Esophagus muscularis mucosa (tissue), 4 donors: ENCODE data around the gene HESX1. TPM values are rescaled to one million over a fixed set of nuclear protein-coding genes. Genes with fewer than 3 reads are reported as not detected.

Source experiments
- DNase-seq: peaks from one replicate; pipeline ENCODE4 v3.0.0-alpha.2; 2017; ENCODE audit errors: extremely low spot score
- H3K27ac ChIP-seq, 4 donors: fragments of 200-600 bp; sonication (generic); replicated peaks in 1 of 4; 1 replicate in 3 of 4; 2 replicates in 1 of 4; pipeline ENCODE4 v1.5.1; 2016 to 2019; ENCODE audit warnings: mild to moderate bottlenecking in 1 of 4
- H3K27me3 ChIP-seq, 4 donors: fragments of 200-600 bp; sonication (generic); one replicate each; pipeline versions ENCODE4 v1.5.1 to v1.6.0; 2016 to 2019
- H3K36me3 ChIP-seq, 4 donors: fragments of 200-600 bp; sonication (generic); one replicate each; pipeline ENCODE4 v1.5.1; 2016 to 2019
- H3K4me1 ChIP-seq, 4 donors: fragments of 200-600 bp; sonication (generic); one replicate each; pipeline ENCODE4 v1.5.1; 2016 to 2019
- H3K4me3 ChIP-seq, 4 donors: fragments of 200-600 bp; sonication (generic); 1 replicate in 2 of 4; 2 replicates in 2 of 4; pipeline ENCODE4 v1.5.1; 2016 to 2019; ENCODE audit warnings: mild to moderate bottlenecking in 4 of 4, moderate library complexity in 1 of 4
- H3K9me3 ChIP-seq, 4 donors: fragments of 200-600 bp; sonication (generic); 1 replicate in 3 of 4; 2 replicates in 1 of 4; pipeline ENCODE4 v1.5.1; 2016 to 2019
- CTCF ChIP-seq, 3 experiments: fragments of 200-600 bp in 2 of 3; fragments of 450-650 bp in 1 of 3; sonication (generic) in 2 of 3; IDR thresholded peaks; one replicate each; pipeline ENCODE4 v1.5.1; 2017 to 2019; ENCODE audit warnings: antibody characterized with exemption in 3 of 3, mild to moderate bottlenecking in 2 of 3, moderate library complexity in 1 of 3
- EP300 ChIP-seq: sonication (generic); formaldehyde crosslinking; IDR thresholded peaks from one replicate; pipeline ENCODE4 v1.6.1; 2017; ENCODE audit warnings: antibody characterized with exemption
- POLR2A ChIP-seq: fragments of 450-650 bp; IDR thresholded peaks from one replicate; pipeline ENCODE4 v1.6.1; 2017; ENCODE audit warnings: antibody characterized with exemption, moderate library complexity, mild to moderate bottlenecking, low read depth
- POLR2AphosphoS5 ChIP-seq, 2 donors: sonication (generic); formaldehyde crosslinking; IDR thresholded peaks; one replicate each; pipeline ENCODE4 v1.6.1; 2017; ENCODE audit warnings: antibody characterized with exemption in 2 of 2
- WGBS: methylation state at CpG from one replicate; pipeline ENCODE4 v1.1.5; 2018; 5-methylcytosine and 5-hydroxymethylcytosine counted together
- intact Hi-C: fragments of 100-400 bp; cut with DNase I; formaldehyde crosslinking; loops from one replicate; pipeline ENCODE4 v1.15.1; 2023
- total RNA-seq, 4 donors: library from RNA; depleted of rRNA; stranded (reverse); fragments of >200 nt; gene quantifications; one replicate each; pipeline versions ENCODE4 v1.1.0 to v1.2.1, GENCODE V29; 2016

HESX1 gene
- under 1 TPM in 3 of 4 donors, not detected in 1; 0.52 to 0.86 (median 0.83) TPM for total RNA-seq

GRCh38 chr3:57199895-57200297 lies at the start of gene HESX1:
Gene HESX1, minus strand, starts transcription at chr3:57199978. Its CDS starts 60 bp downstream, at chr3:57199918.
- WGBS = 51% methylated on average over 3 of the region's 4 CpGs
- no peaks in the 10 kb centered on the region for H3K36me3 ChIP-seq
- H3K27ac ChIP-seq = no peak within 1 kb of the TSS
- DNase-seq = no peak
- intact Hi-C loops = no loop called here
- no peak within 1 kb of the TSS for H3K4me3 ChIP-seq
- TF ChIP-seq POLR2AphosphoS5 (IDR thresholded peaks at IDR 0.05) (no peak), POLR2A (no peak), CTCF (IDR thresholded peaks at IDR 0.05) (no peak), EP300 (no peak)
- no peaks in the 10 kb centered on the region for H3K9me3 ChIP-seq
- no peaks in the 10 kb centered on the region for H3K4me1 ChIP-seq
- H3K27me3 ChIP-seq = peaks cover 0 to 11% (median 1%) of the 10 kb centered on the region in 4 donors

- WGBS = 86% methylated on average over 2 of the region's 2 CpGs
Observed at GRCh38 chr3:57244946-57245345, 45.2 kb upstream of the HESX1 start.

GRCh38 chr3:57234613-57235575 lies 35.1 kb upstream of the HESX1 start:
- Histone ChIP-seq H3K4me1 (peaks cover 10 to 30% (median 20%) of the 10 kb centered on the region in 4 donors), H3K36me3 (peaks cover 10 to 27% (median 19%) of the 10 kb centered on the region in 4 donors), H3K9me3 (no peaks in the 10 kb centered on the region), H3K27me3 (no peaks in the 10 kb centered on the region), H3K27ac (no peak overlapping the region), H3K4me3 (no peak overlapping the region)
- no peak for DNase-seq
- TF ChIP-seq CTCF (IDR thresholded peaks at IDR 0.05) = no peak
- TF ChIP-seq POLR2AphosphoS5 (IDR thresholded peaks at IDR 0.05) = no peak
- no peak for TF ChIP-seq POLR2A
- no peak for TF ChIP-seq EP300
- intact Hi-C loops = no loop called here
- WGBS = 85% methylated on average over 13 of the region's 13 CpGs

More at GRCh38 chr3:57244946-57245345, 45.2 kb upstream of the HESX1 start:
- Histone ChIP-seq H3K4me1 (no peaks in the 10 kb centered on the region), H3K36me3 (peaks cover 22 to 96% (median 69%) of the 10 kb centered on the region in 4 donors), H3K9me3 (no peaks in the 10 kb centered on the region), H3K27me3 (no peaks in the 10 kb centered on the region), H3K27ac (no peak overlapping the region), H3K4me3 (no peak overlapping the region)
- intact Hi-C loops = no loop called here
- no peak for DNase-seq
- TF ChIP-seq POLR2AphosphoS5 (IDR thresholded peaks at IDR 0.05) (no peak), POLR2A (no peak), CTCF (IDR thresholded peaks at IDR 0.05) (no peak)

- 93% methylated on average over 2 of the region's 2 CpGs for WGBS
- Histone ChIP-seq H3K4me3 (no peak overlapping the region), H3K27ac (no peak overlapping the region), H3K4me1 (peaks cover 21 to 41% (median 31%) of the 10 kb centered on the region in 4 donors), H3K9me3 (no peaks in the 10 kb centered on the region), H3K27me3 (no peaks in the 10 kb centered on the region), H3K36me3 (peaks cover 6 to 18% (median 11%) of the 10 kb centered on the region in 4 donors)
- TF ChIP-seq POLR2A (no peak), EP300 (no peak), CTCF (IDR thresholded peaks at IDR 0.05) (no peak), POLR2AphosphoS5 (IDR thresholded peaks at IDR 0.05) (no peak)
- no peak for DNase-seq
- intact Hi-C loops = no loop called here
Observed at GRCh38 chr3:57233799-57234198, 34.0 kb upstream of the HESX1 start.
